ENCODE data around the gene TPRN. TPM values are rescaled to one million over a fixed set of nuclear protein-coding genes. Genes with fewer than 3 reads are reported as not detected.

Gene TPRN
- total RNA-seq, 4 donors from 2014 or later, result 0.29 to 17.1 (median 5.5) TPM

DNA sequence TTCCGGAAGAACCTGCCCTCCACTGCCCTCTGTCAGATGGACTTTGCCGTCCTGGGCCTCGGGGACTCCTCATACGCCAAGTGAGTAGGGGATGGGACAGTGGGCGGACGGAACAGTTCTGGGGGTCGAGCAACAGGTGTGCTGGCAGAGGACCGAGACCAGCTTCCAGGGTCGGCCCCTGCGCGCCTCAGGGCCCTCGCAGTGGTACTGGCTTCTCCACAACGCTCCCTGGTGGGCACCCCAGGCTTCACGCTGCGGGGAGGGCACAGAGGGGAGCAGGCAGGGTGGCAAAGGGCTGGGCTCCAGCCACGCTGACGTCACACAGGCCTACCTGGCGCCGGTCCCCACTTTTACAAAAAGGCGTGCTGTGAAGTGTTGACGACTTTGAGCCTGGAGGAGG lies 12.0 kb upstream of the TPRN start:
- H3K4me1 ChIP-seq, result peaks cover 0 to 1% of the 10 kb centered on the region in 2 donors
- DNase-seq, result no peak
- no peaks in the 10 kb centered on the region for H3K36me3 ChIP-seq
- H3K27ac ChIP-seq, result no peak overlapping the region
- intact Hi-C loops (cut with DNase I; ENCODE audit: low total_unique reads), result no loop called here
- TF ChIP-seq POLR2A (IDR thresholded peaks at IDR 0.05), result no peak
- no peaks in the 10 kb centered on the region for H3K9me3 ChIP-seq
- H3K4me3 ChIP-seq, result no peak overlapping the region
- no peaks in the 10 kb centered on the region for H3K27me3 ChIP-seq

GRCh38 chr9:137211532-137211931 lies 11.0 kb upstream of the TPRN start:
- Histone ChIP-seq H3K9me3 (no peaks in the 10 kb centered on the region), H3K27me3 (no peaks in the 10 kb centered on the region), H3K36me3 (no peaks in the 10 kb centered on the region), H3K27ac (no peak overlapping the region), H3K4me3 (no peak overlapping the region), H3K4me1 (peaks cover 0 to under 1% of the 10 kb centered on the region in 2 donors)
- no peak for DNase-seq
- TF ChIP-seq POLR2A (IDR thresholded peaks at IDR 0.05), result no peak
- TF ChIP-seq, protein P1, sequence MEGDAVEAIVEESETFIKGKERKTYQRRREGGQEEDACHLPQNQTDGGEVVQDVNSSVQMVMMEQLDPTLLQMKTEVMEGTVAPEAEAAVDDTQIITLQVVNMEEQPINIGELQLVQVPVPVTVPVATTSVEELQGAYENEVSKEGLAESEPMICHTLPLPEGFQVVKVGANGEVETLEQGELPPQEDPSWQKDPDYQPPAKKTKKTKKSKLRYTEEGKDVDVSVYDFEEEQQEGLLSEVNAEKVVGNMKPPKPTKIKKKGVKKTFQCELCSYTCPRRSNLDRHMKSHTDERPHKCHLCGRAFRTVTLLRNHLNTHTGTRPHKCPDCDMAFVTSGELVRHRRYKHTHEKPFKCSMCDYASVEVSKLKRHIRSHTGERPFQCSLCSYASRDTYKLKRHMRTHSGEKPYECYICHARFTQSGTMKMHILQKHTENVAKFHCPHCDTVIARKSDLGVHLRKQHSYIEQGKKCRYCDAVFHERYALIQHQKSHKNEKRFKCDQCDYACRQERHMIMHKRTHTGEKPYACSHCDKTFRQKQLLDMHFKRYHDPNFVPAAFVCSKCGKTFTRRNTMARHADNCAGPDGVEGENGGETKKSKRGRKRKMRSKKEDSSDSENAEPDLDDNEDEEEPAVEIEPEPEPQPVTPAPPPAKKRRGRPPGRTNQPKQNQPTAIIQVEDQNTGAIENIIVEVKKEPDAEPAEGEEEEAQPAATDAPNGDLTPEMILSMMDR (IDR thresholded peaks at IDR 0.05), result no peak
- intact Hi-C loops (cut with DNase I; ENCODE audit: low total_unique reads), result no loop called here

DNA sequence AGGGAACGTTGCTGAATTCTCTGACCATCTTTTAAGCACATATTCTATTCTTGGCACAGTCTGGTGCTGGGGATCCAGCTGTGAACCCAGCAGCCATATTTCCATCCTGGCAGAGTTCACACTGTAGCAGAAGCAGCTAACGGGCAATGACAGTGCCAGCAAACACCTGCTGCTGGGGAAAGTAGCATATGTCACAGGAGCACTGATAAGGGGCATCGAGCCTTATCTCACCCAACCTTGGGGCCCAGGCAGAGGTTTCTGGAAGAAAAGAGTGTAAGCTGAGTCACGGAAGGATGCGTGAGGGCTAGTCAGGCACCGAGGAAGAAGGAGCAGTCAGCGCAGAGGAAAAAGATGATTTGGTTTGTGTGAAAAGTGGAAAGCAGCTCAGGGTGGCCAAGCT lies 6.1 kb upstream of the TPRN start:
- no peaks in the 10 kb centered on the region for H3K9me3 ChIP-seq
- DNase-seq, result no peak
- peak overlapping the region in 1 of 2 donors; percentile 86 for H3K4me3 ChIP-seq
- TF ChIP-seq, protein P1 (IDR thresholded peaks at IDR 0.05), result no peak
- no peak for TF ChIP-seq POLR2A (IDR thresholded peaks at IDR 0.05)
- peaks cover 9 to 15% of the 10 kb centered on the region in 2 donors for H3K4me1 ChIP-seq
- intact Hi-C loops (cut with DNase I; ENCODE audit: low total_unique reads), result no loop called here
- no peak overlapping the region for H3K27ac ChIP-seq
- H3K27me3 ChIP-seq, result no peaks in the 10 kb centered on the region
- no peaks in the 10 kb centered on the region for H3K36me3 ChIP-seq

DNA sequence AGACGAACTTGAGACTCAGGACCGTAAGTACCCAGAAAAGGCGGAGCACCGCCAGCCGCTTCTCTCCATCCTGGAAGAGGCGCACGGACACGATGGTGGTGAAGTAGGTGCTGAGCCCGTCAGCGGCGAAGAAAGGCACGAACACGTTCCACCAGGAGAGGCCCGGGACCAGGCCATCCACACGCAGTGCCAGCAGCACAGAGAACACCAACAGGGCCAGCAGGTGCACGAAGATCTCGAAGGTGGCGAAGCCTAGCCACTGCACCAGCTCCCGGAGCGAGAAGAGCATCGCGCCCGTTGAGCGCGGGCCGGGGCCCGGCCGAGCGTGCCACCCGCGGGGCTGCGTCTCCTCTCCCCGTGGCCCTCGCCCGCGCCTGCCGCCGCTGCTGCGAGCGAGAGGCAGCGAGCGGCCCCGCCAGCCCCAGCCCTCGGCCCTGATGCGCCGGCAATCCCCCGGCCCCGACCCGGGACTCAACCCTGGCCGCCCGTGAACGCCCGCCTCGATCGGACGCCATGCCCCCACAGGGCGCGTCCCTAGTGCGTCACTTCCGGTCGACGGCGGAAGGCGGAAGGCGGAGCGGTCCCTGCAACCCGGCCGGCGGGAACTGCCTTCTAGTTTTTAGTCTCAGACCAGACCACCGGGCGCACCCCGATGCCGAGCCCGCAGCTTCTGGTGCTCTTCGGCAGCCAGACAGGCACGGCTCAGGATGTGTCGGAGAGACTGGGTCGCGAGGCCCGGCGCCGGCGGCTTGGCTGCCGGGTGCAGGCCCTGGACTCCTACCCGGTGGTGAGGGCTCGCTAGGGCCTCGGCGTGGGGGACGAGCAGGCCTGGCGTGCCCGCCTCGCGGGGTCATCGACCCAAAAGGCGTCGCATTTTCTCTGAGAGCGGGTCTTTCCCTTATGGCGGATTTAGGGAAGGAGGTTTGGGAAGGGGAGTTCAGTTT lies 4.9 kb upstream of the TPRN start, which contains the start of the genes NDOR1 and TMEM203:
TSS of gene NDOR1 (plus strand) at position 575 of the 944 bp plus-strand sequence. CDS start at position 653, 78 bp downstream.
TSS of gene TMEM203 (minus strand) at position 523 of the 944 bp plus-strand sequence. CDS start at position 289, 234 bp downstream.
- H3K9me3 ChIP-seq, result no peaks in the 10 kb centered on the region
- H3K4me3 ChIP-seq, result peak within 1 kb of the TSS; percentile 86 to 91
- H3K27ac ChIP-seq, result peak within 1 kb of the TSS; percentile 29 to 79
- no peaks in the 10 kb centered on the region for H3K36me3 ChIP-seq
- intact Hi-C loops (cut with DNase I; ENCODE audit: low total_unique reads), result no loop called here
- TF ChIP-seq, protein P1 (IDR thresholded peaks at IDR 0.05), result peak in 1 of 4 experiments; percentile 37
- TF ChIP-seq POLR2A (IDR thresholded peaks at IDR 0.05), result peak; percentile 58 to 79
- peaks cover 9 to 15% of the 10 kb centered on the region in 2 donors for H3K4me1 ChIP-seq
- peak; percentile 88 to 91 for DNase-seq
- H3K27me3 ChIP-seq, result no peaks in the 10 kb centered on the region

- Histone ChIP-seq H3K36me3 (no peaks in the 10 kb centered on the region), H3K27ac (no peak overlapping the region), H3K4me3 (peak overlapping the region; percentile 86 to 91), H3K27me3 (no peaks in the 10 kb centered on the region), H3K9me3 (no peaks in the 10 kb centered on the region), H3K4me1 (peaks cover 11 to 16% of the 10 kb centered on the region in 2 donors)
- TF ChIP-seq, protein P1 (IDR thresholded peaks at IDR 0.05), result no peak
- no peak for TF ChIP-seq POLR2A (IDR thresholded peaks at IDR 0.05)
- DNase-seq, result no peak
- intact Hi-C loops (cut with DNase I; ENCODE audit: low total_unique reads), result no loop called here
Observed at GRCh38 chr9:137204731-137205125, 4.2 kb upstream of the TPRN start.
